Epithelial cell of esophagus (primary cell): Measurements from ENCODE around the gene IREB2.

Source experiments
- DNase-seq: peaks from one replicate; pipeline ENCODE4 v3.0.0; 2010; ENCODE audit warnings: low read depth
- H3K4me3 ChIP-seq: 2 replicates; pipeline ENCODE4 v1.5.1; 2011; ENCODE audit warnings: mild to moderate bottlenecking, low read length, control low read depth
- TF ChIP-seq, protein P1 (sequence below): IDR thresholded peaks from 2 replicates; pipeline ENCODE4 v1.5.1; 2011; ENCODE audit warnings: low read depth, mild to moderate bottlenecking, low read length, control low read depth, inconsistent platforms; ENCODE audit not compliant: insufficient read depth; ENCODE audit errors: missing control alignments

Gene IREB2

GRCh38 chr15:78440375-78441373 lies 2.7 kb downstream of the IREB2 start:
- DNase-seq, result no peak
- no peak overlapping the region for H3K4me3 ChIP-seq
- TF ChIP-seq, protein P1, sequence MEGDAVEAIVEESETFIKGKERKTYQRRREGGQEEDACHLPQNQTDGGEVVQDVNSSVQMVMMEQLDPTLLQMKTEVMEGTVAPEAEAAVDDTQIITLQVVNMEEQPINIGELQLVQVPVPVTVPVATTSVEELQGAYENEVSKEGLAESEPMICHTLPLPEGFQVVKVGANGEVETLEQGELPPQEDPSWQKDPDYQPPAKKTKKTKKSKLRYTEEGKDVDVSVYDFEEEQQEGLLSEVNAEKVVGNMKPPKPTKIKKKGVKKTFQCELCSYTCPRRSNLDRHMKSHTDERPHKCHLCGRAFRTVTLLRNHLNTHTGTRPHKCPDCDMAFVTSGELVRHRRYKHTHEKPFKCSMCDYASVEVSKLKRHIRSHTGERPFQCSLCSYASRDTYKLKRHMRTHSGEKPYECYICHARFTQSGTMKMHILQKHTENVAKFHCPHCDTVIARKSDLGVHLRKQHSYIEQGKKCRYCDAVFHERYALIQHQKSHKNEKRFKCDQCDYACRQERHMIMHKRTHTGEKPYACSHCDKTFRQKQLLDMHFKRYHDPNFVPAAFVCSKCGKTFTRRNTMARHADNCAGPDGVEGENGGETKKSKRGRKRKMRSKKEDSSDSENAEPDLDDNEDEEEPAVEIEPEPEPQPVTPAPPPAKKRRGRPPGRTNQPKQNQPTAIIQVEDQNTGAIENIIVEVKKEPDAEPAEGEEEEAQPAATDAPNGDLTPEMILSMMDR, result no peak

GRCh38 chr15:78444255-78444654 lies 6.2 kb downstream of the IREB2 start:
- DNase-seq, result no peak
- H3K4me3 ChIP-seq, result no peak overlapping the region
- TF ChIP-seq, protein P1, result no peak

DNA sequence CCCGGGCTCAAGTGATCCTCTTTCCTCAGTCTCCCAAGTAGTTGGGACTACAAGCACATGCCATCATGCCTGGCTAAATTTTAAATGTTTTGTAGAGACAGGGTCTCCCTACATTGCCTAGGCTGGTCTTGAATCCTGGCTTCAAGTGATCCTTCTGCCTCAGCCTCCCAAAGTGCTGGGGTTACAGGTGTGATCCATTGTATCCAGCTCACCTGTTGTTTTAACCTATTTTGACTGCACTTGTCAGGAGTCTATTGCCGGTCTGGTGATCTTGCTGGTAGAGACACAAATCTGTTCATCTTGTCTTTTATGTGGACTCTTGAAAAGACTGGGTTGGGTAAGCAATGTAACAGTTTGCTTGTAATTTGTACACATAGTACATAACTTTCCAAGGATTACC lies 7.9 kb downstream of the IREB2 start:
- TF ChIP-seq, protein P1, result no peak
- no peak for DNase-seq
- H3K4me3 ChIP-seq, result no peak overlapping the region

DNA sequence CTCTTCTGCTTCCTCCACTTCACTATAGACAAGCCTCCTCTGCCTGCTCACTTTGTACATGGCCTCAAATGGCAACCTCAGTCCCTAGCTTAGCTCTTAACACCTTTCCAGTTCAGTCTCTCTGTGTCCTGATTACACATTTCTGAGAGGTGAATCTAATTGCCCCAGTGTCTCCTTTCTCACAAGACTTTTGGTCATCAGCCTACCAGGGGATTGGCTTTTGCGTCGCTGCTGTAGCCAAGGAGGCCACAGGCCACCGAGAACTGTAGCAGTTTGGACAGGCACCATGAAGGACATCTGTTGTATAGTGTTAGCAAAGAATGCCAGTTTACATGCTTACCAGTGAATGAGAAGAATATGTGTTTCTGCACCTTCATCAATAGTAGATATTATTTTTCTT lies 8.5 kb downstream of the IREB2 start:
- H3K4me3 ChIP-seq, result no peak overlapping the region
- no peak for DNase-seq
- TF ChIP-seq, protein P1, result no peak

DNA sequence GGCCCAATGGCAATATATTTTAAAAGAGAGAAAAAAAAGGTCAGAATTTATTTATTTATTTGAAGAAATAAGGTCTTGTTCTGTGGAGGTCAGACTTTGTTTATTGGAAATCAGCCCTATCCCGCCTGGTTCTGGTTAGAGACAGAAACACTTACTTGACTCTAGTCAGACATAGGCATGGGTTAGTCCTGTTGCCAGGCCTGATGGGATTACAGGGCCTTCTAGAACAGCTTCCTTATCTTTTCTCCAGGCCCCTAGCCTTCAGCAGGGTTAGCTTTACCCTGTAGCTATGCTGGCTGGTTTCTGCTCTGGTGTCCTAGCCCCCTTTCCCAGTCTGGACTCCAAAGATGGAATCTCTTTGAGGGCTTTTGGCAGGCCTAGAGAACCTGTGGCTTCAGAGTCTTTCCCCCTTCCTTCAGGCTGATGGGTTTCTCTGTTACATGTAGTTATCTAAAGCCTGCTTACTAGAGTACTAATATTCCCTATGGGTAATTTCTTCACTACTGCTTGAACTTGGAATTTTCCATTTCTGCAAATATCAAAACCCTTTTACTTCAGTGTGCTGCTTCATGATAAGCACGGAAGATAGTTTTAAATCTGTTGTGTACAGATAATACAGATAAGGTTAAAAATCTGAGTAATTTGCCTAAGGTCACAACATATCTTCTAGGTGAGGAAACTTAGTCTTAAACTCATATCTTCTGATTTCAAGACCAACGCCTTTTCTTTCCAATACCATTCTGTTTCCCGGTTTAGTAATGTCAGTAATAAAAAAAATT lies 10.6 kb downstream of the IREB2 start:
- no peak for DNase-seq
- TF ChIP-seq, protein P1, result no peak
- no peak overlapping the region for H3K4me3 ChIP-seq

DNA sequence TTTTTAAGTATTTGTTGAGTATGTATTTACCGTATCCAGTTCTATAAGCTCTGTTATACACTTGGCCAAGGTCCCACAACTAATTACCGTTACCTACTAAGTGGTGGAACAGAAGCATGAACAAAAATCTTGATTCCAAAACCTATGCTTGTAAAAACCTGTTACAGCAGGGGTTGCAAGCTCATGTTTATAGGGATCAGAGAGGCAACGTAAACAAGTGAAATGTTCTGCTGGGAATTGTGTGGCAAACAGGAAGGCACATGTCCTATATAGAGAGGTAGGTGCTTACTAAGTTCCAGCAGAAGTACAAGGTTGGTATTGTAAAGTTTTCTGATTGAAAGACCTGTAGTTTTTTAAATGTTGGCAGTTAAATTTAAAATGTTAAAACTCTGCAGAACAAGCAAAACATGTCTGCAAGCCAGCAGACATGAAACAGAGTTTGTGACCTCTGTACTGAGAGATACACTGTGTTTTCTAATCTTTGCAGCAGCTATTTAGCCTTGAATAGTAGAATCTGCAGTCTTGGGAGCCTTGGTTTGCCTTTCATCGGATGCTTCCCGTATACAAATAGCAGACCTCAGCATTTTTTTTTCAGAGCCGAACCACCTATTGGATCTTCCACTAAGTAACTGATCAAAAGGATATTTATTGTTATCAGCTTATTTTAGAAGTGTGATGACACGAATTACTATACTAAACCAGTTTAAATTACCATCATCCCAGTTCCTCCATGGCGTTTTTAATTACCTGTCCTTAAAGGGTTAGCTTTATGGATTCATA lies 11.4 kb downstream of the IREB2 start:
- H3K4me3 ChIP-seq, result no peak overlapping the region
- TF ChIP-seq, protein P1, result no peak
- DNase-seq, result peak; percentile 34
